Measurements from ENCODE around the gene NEU3.
A peak's percentile ranks its signal among the peaks of the same experiment; 100 is the strongest.
"Not testable (repeated sequence)": the region's sequence is repeated elsewhere in the genome, so short reads cannot be mapped to it uniquely, and the experiment has no call there.

Gene NEU3

GRCh38 chr11:74954199-74954598, 34.5 kb upstream of the NEU3 start:
- Histone ChIP-seq H3K36me3 (ENCODE audit: control insufficient read depth, insufficient read depth, low read length, severe bottlenecking) (peaks cover 5% of the 10 kb centered on the region), H3K9me3 (ENCODE audit: control insufficient read depth, low read length) (no peaks in the 10 kb centered on the region), H3K9ac (ENCODE audit: low read length) (no peak overlapping the region), H3K27me3 (replicated peaks; ENCODE audit: control insufficient read depth, insufficient read depth, low read length) (no peaks in the 10 kb centered on the region), H3K4me3 (ENCODE audit: low read length) (no peak overlapping the region), H3K4me1 (ENCODE audit: control insufficient read depth, insufficient read depth, low read length) (peaks cover 55% of the 10 kb centered on the region)
- no peak for DNase-seq (ENCODE audit: low read depth)

DNA sequence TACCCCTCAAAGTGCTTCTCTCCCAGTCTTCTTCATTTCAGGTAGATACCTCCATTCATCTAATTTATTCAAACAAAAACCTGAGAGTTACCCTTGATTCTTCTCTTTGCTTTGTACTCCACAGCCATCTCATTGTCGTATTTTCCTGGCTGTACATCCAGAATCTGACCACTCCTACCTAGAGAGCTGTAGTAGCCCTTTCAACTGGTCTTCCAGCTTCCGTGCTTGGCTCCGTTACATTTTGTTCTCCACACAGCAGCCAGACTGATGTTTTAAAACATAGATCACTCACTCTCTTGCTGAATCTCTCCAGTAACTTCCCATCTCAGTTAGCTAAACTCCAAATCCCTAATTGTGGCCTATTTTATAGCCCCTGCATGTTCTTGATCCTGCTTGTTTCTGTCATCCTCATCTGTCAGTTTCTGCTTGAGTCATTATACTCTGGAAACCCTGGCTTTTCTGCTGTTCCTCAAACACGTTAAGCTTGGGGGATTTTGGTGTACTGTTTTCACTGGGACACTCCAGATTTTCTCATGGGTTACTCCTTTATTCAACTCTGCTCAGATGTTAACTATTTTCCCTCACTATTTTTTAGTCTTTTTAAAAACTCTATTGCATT, 32.2 kb upstream of the NEU3 start:
- Histone ChIP-seq H3K9ac (ENCODE audit: low read length) (no peak overlapping the region), H3K27me3 (replicated peaks; ENCODE audit: control insufficient read depth, insufficient read depth, low read length) (no peaks in the 10 kb centered on the region), H3K9me3 (ENCODE audit: control insufficient read depth, low read length) (no peaks in the 10 kb centered on the region), H3K4me1 (ENCODE audit: control insufficient read depth, insufficient read depth, low read length) (peaks cover 41% of the 10 kb centered on the region), H3K4me3 (ENCODE audit: low read length) (no peak overlapping the region), H3K36me3 (ENCODE audit: control insufficient read depth, insufficient read depth, low read length, severe bottlenecking) (peaks cover 9% of the 10 kb centered on the region)
- DNase-seq (ENCODE audit: low read depth) = no peak

GRCh38 chr11:74957937-74958629, 30.6 kb upstream of the NEU3 start:
- H3K9ac ChIP-seq (ENCODE audit: low read length) = no peak overlapping the region
- H3K9me3 ChIP-seq (ENCODE audit: control insufficient read depth, low read length) = no peaks in the 10 kb centered on the region
- H3K4me3 ChIP-seq (ENCODE audit: low read length) = no peak overlapping the region
- peaks cover 26% of the 10 kb centered on the region for H3K4me1 ChIP-seq (ENCODE audit: control insufficient read depth, insufficient read depth, low read length)
- peaks cover 17% of the 10 kb centered on the region for H3K36me3 ChIP-seq (ENCODE audit: control insufficient read depth, insufficient read depth, low read length, severe bottlenecking)
- DNase-seq (ENCODE audit: low read depth) = peak; percentile 23
- no peaks in the 10 kb centered on the region for H3K27me3 ChIP-seq (replicated peaks; ENCODE audit: control insufficient read depth, insufficient read depth, low read length)

DNA sequence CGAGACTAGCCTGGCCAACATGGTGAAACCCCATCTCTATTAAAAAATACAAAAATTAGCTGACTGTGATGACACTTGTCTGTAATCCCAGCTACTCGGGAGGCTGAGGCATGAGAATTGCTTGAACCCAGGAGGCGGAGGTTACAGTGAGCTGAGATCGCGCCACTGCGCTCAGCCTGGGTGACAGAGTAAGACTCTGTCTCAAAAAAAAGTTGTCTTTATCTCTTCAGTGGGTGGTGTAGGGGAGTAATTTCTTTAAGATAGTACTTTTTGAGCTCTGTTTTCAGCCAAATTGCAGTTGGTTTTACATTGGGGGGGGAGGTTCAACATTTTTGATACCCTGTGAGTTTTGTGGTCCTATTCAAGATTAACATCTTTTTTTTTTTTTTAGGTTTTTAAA, 28.6 kb upstream of the NEU3 start:
- H3K27me3 ChIP-seq (replicated peaks; ENCODE audit: control insufficient read depth, insufficient read depth, low read length); H3K9me3 ChIP-seq (ENCODE audit: control insufficient read depth, low read length); DNase-seq (ENCODE audit: low read depth); H3K4me3 ChIP-seq (ENCODE audit: low read length); H3K9ac ChIP-seq (ENCODE audit: low read length): not testable (repeated sequence)
- Histone ChIP-seq H3K4me1 (ENCODE audit: control insufficient read depth, insufficient read depth, low read length) (peaks cover 26% of the 10 kb centered on the region), H3K36me3 (ENCODE audit: control insufficient read depth, insufficient read depth, low read length, severe bottlenecking) (peaks cover 28% of the 10 kb centered on the region)

- no peak overlapping the region for H3K4me3 ChIP-seq (ENCODE audit: low read length)
- peaks cover 81% of the 10 kb centered on the region for H3K36me3 ChIP-seq (ENCODE audit: control insufficient read depth, insufficient read depth, low read length, severe bottlenecking)
- no peak for DNase-seq (ENCODE audit: low read depth)
- no peaks in the 10 kb centered on the region for H3K27me3 ChIP-seq (replicated peaks; ENCODE audit: control insufficient read depth, insufficient read depth, low read length)
- no peaks in the 10 kb centered on the region for H3K4me1 ChIP-seq (ENCODE audit: control insufficient read depth, insufficient read depth, low read length)
- no peaks in the 10 kb centered on the region for H3K9me3 ChIP-seq (ENCODE audit: control insufficient read depth, low read length)
- H3K9ac ChIP-seq (ENCODE audit: low read length) = no peak overlapping the region
These were observed 22.1 kb upstream of the NEU3 start for GRCh38 chr11:74966651-74967050.

- Histone ChIP-seq H3K9me3 (ENCODE audit: control insufficient read depth, low read length) (no peaks in the 10 kb centered on the region), H3K4me3 (ENCODE audit: low read length) (no peak overlapping the region), H3K36me3 (ENCODE audit: control insufficient read depth, insufficient read depth, low read length, severe bottlenecking) (peaks cover 90% of the 10 kb centered on the region), H3K9ac (ENCODE audit: low read length) (no peak overlapping the region), H3K4me1 (ENCODE audit: control insufficient read depth, insufficient read depth, low read length) (no peaks in the 10 kb centered on the region), H3K27me3 (replicated peaks; ENCODE audit: control insufficient read depth, insufficient read depth, low read length) (no peaks in the 10 kb centered on the region)
- no peak for DNase-seq (ENCODE audit: low read depth)
These were observed 17.8 kb upstream of the NEU3 start for GRCh38 chr11:74970852-74971395.

- Histone ChIP-seq H3K4me1 (ENCODE audit: control insufficient read depth, insufficient read depth, low read length) (no peaks in the 10 kb centered on the region), H3K9ac (ENCODE audit: low read length) (no peak overlapping the region), H3K4me3 (ENCODE audit: low read length) (no peak overlapping the region), H3K9me3 (ENCODE audit: control insufficient read depth, low read length) (no peaks in the 10 kb centered on the region), H3K27me3 (replicated peaks; ENCODE audit: control insufficient read depth, insufficient read depth, low read length) (no peaks in the 10 kb centered on the region), H3K36me3 (ENCODE audit: control insufficient read depth, insufficient read depth, low read length, severe bottlenecking) (peaks cover 90% of the 10 kb centered on the region)
- DNase-seq (ENCODE audit: low read depth) = no peak
These were observed 17.3 kb upstream of the NEU3 start for GRCh38 chr11:74971424-74971823.

DNA sequence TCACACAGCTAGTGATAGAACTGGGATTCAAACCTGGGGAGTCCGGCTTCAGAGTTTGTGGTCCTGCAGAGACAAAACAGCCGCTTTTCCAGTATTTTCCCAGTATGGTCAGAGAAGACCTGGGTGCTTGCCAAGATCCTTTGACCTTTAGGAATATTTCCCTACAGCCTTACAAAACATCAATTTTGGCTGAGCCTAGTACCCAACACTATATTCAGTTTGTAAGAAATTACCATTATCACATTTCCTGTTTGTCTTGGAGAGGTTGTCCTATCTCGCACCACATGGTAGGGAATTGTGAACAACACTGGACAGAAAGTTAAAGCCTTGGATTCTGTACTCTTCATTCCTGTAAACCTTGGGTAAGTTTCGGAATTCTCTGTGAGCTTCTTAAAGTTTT, 10.7 kb upstream of the NEU3 start:
- H3K36me3 ChIP-seq (ENCODE audit: control insufficient read depth, insufficient read depth, low read length, severe bottlenecking) = peaks cover 68% of the 10 kb centered on the region
- no peak overlapping the region for H3K9ac ChIP-seq (ENCODE audit: low read length)
- H3K27me3 ChIP-seq (replicated peaks; ENCODE audit: control insufficient read depth, insufficient read depth, low read length) = no peaks in the 10 kb centered on the region

DNA sequence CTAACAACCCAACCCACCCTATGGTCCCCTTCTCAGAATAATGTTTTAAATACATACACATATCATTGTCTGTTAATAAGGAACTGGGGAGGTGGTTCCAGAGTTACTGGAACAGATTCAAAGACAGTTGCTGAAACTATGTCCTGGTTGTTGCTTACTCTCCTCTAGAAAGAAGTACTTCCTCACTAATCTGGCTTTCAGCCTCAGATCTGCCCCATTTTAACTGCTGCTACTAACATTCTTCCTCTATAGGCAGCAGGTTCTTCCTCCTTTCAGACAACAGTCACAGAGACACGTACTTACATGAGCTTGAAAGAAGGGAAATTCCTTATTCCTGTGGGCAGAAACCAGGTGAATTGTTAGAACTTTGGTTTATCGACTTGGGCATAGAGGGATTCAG, 8.1 kb upstream of the NEU3 start:
- H3K27me3 ChIP-seq (replicated peaks; ENCODE audit: control insufficient read depth, insufficient read depth, low read length) = no peaks in the 10 kb centered on the region
- H3K4me3 ChIP-seq (ENCODE audit: low read length) = no peak overlapping the region
- DNase-seq (ENCODE audit: low read depth) = no peak
- H3K4me1 ChIP-seq (ENCODE audit: control insufficient read depth, insufficient read depth, low read length) = peaks cover 2% of the 10 kb centered on the region
- no peak overlapping the region for H3K9ac ChIP-seq (ENCODE audit: low read length)
- H3K36me3 ChIP-seq (ENCODE audit: control insufficient read depth, insufficient read depth, low read length, severe bottlenecking) = peaks cover 43% of the 10 kb centered on the region
- H3K9me3 ChIP-seq (ENCODE audit: control insufficient read depth, low read length) = no peaks in the 10 kb centered on the region

More for the DNA sequence above, 10.7 kb upstream of the NEU3 start:
- H3K4me1 ChIP-seq (ENCODE audit: control insufficient read depth, insufficient read depth, low read length) = peaks cover 2% of the 10 kb centered on the region
- no peak overlapping the region for H3K4me3 ChIP-seq (ENCODE audit: low read length)
- H3K9me3 ChIP-seq (ENCODE audit: control insufficient read depth, low read length) = no peaks in the 10 kb centered on the region
- DNase-seq (ENCODE audit: low read depth) = no peak

DNA sequence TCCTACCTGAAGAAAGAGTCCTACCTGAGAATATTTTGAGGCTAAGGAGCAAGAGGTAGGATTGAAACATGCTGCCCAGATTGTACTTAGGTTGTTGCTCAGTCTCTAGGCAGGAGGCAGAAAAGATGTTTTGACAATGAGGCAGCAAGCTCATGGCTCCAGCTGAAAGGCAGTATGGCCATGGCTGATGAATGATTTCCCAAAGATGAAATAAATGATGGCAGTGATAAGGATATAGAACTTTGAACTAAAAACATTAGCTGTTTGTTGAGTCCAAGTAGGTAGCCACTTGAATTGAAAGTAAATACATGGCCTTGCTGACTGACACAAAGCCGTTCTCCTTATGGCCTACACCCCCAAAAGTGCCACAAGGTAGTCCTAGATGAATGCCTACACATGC, 6.8 kb upstream of the NEU3 start:
- Histone ChIP-seq H3K27me3 (replicated peaks; ENCODE audit: control insufficient read depth, insufficient read depth, low read length) (no peaks in the 10 kb centered on the region), H3K9ac (ENCODE audit: low read length) (no peak overlapping the region), H3K9me3 (ENCODE audit: control insufficient read depth, low read length) (no peaks in the 10 kb centered on the region), H3K4me3 (ENCODE audit: low read length) (no peak overlapping the region), H3K36me3 (ENCODE audit: control insufficient read depth, insufficient read depth, low read length, severe bottlenecking) (peaks cover 32% of the 10 kb centered on the region), H3K4me1 (ENCODE audit: control insufficient read depth, insufficient read depth, low read length) (peaks cover 2% of the 10 kb centered on the region)
- DNase-seq (ENCODE audit: low read depth) = no peak

DNA sequence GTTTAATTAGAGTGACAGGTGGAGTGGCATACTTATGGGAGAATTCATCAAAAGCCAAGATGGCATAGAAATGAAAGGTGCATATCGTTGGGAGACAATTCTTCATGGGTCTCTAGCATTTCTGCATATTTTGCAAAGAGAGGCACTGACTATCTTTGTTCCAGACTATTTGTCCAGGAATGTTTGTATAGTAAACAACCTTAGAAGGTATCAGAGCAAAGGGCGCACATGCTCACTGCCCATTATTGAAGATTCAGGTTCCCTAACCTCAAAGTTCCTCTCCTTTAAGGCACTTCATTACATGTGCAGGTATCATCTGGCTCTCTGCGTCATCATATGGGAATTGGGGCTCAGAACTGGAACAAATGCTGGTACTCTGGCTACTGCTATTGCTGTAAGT, 4.7 kb upstream of the NEU3 start:
- peaks cover 2% of the 10 kb centered on the region for H3K4me1 ChIP-seq (ENCODE audit: control insufficient read depth, insufficient read depth, low read length)

More for the DNA sequence above, 4.7 kb upstream of the NEU3 start:
- Histone ChIP-seq H3K36me3 (ENCODE audit: control insufficient read depth, insufficient read depth, low read length, severe bottlenecking) (peaks cover 18% of the 10 kb centered on the region), H3K9ac (ENCODE audit: low read length) (no peak overlapping the region), H3K27me3 (replicated peaks; ENCODE audit: control insufficient read depth, insufficient read depth, low read length) (no peaks in the 10 kb centered on the region), H3K9me3 (ENCODE audit: control insufficient read depth, low read length) (no peaks in the 10 kb centered on the region), H3K4me3 (ENCODE audit: low read length) (no peak overlapping the region)
- DNase-seq (ENCODE audit: low read depth) = no peak
